Uterus (tissue), 4 donors: ENCODE data around the gene TAS2R7. TPM values are rescaled to one million over a fixed set of nuclear protein-coding genes. Genes with fewer than 3 reads are reported as not detected.
"Not testable (repeated sequence)": the region's sequence is repeated elsewhere in the genome, so short reads cannot be mapped to it uniquely, and the experiment has no call there.

Source experiments
- DNase-seq, 2 donors: peaks; one replicate each; pipeline ENCODE4 v3.0.0-alpha.2; 2019 to 2020
- H3K27ac ChIP-seq, 2 donors: fragments of 200-600 bp; sonication (generic); 1 replicate in 1 of 2; 2 replicates in 1 of 2; pipeline ENCODE4 v1.5.1; 2016 to 2018
- H3K27me3 ChIP-seq, 2 donors: fragments of 200-600 bp; sonication (generic); one replicate each; pipeline ENCODE4 v1.5.1; 2018 to 2019; ENCODE audit warnings: control low read depth in 1 of 2
- H3K36me3 ChIP-seq, 2 donors: fragments of 200-600 bp; sonication (generic); one replicate each; pipeline ENCODE4 v1.5.1; 2019; ENCODE audit warnings: control low read depth in 1 of 2
- H3K4me1 ChIP-seq, 2 donors: fragments of 200-600 bp; sonication (generic); one replicate each; pipeline ENCODE4 v1.5.1; 2018 to 2019; ENCODE audit warnings: control low read depth in 1 of 2
- H3K4me3 ChIP-seq, 2 donors: fragments of 200-600 bp; sonication (generic); 1 replicate in 1 of 2; 2 replicates in 1 of 2; pipeline ENCODE4 v1.5.1; 2018 to 2019; ENCODE audit warnings: mild to moderate bottlenecking in 1 of 2
- H3K9me3 ChIP-seq, 2 donors: fragments of 200-600 bp; sonication (generic); one replicate each; pipeline ENCODE4 v1.5.1; 2019; ENCODE audit warnings: control low read depth in 1 of 2
- POLR2A ChIP-seq, 2 donors: fragments of 450-650 bp; IDR thresholded peaks; one replicate each; pipeline ENCODE4 v1.6.1; 2016; ENCODE audit warnings: antibody characterized with exemption in 2 of 2, mild to moderate bottlenecking in 1 of 2, moderate library complexity in 1 of 2
- intact Hi-C: fragments of 100-400 bp; cut with DNase I; formaldehyde crosslinking; loops from one replicate; pipeline ENCODE4 v1.15.1; 2023; ENCODE audit warnings: low total_unique reads
- total RNA-seq, 4 donors: library from RNA; depleted of rRNA in 3 of 4; stranded (reverse); fragments of >200 nt in 3 of 4; gene quantifications; one replicate each; pipeline versions ENCODE4 v1.1.0 to v1.2.4, GENCODE V29; 2014 to 2023
- TF ChIP-seq, protein P1 (sequence below), 4 experiments: fragments of 200-600 bp in 2 of 4; fragments of 450-650 bp in 2 of 4; sonication (generic) in 2 of 4; IDR thresholded peaks; one replicate each; pipeline ENCODE4 v1.5.1; 2016 to 2019; ENCODE audit warnings: antibody characterized with exemption in 4 of 4, mild to moderate bottlenecking in 2 of 4, moderate library complexity in 1 of 4
- donor health status: DM: yes; HTN: yes; CAD: no.

The TAS2R7 gene
- total RNA-seq, 4 donors from 2014 or later: 0.28 TPM; not detected in 3

DNA sequence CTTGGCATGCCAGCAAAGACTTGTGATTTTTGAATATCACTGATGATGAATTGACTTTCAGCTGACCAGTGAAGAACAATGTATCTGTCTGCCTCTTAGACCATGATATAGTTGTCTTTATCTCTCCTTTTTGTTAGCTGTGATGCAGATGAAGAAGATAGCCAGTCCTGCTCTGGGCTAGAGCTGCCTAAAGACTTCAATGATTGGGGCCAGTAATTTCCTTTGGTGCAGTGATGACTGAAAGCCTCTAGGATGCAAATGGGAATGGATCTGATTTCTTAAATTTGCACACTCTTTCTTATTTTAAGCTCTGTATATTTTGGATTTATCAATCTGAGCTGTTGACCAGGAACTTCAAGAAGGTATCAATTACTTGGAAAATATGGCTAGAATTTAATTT, 7.6 kb upstream of the TAS2R7 start, which contains the start of gene TAS2R9:
TSS of gene TAS2R9 (minus strand) at position 101 of the 400 bp plus-strand sequence. CDS start at position 8, 93 bp downstream.
- no peak for DNase-seq
- Histone ChIP-seq H3K4me1 (no peaks in the 10 kb centered on the region), H3K27ac (no peak within 1 kb of the TSS), H3K36me3 (no peaks in the 10 kb centered on the region), H3K9me3 (no peaks in the 10 kb centered on the region), H3K4me3 (no peak within 1 kb of the TSS), H3K27me3 (no peaks in the 10 kb centered on the region)
- TF ChIP-seq, protein P1, sequence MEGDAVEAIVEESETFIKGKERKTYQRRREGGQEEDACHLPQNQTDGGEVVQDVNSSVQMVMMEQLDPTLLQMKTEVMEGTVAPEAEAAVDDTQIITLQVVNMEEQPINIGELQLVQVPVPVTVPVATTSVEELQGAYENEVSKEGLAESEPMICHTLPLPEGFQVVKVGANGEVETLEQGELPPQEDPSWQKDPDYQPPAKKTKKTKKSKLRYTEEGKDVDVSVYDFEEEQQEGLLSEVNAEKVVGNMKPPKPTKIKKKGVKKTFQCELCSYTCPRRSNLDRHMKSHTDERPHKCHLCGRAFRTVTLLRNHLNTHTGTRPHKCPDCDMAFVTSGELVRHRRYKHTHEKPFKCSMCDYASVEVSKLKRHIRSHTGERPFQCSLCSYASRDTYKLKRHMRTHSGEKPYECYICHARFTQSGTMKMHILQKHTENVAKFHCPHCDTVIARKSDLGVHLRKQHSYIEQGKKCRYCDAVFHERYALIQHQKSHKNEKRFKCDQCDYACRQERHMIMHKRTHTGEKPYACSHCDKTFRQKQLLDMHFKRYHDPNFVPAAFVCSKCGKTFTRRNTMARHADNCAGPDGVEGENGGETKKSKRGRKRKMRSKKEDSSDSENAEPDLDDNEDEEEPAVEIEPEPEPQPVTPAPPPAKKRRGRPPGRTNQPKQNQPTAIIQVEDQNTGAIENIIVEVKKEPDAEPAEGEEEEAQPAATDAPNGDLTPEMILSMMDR (IDR thresholded peaks at IDR 0.05): no peak
- no peak for TF ChIP-seq POLR2A (IDR thresholded peaks at IDR 0.05)
- intact Hi-C loops: no loop called here

DNA sequence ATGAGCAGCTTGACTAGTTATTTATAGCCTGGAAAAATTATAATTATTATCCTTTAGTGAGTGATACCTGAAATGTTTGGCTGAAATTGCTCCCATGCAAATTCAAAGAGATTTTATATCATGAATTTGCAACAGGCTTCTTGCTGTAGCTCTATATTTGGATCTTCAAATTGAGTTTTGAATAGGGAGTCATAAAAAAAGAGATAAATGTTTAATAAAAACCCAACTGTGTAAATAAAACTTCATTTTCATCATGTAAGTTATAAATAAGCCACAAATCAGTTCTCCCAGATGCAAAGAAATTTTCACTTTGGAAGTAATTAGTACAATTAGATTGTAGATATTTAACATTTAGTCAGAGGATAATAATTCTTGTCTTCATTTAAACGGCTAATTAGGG, 4.8 kb upstream of the TAS2R7 start, which contains the start of gene TAS2R8:
TSS of gene TAS2R8 (minus strand) at position 101 of the 400 bp plus-strand sequence. CDS start 306 bp downstream, outside the sequence.
- no peaks in the 10 kb centered on the region for H3K36me3 ChIP-seq
- TF ChIP-seq, protein P1 (IDR thresholded peaks at IDR 0.05): no peak
- no peak for TF ChIP-seq POLR2A (IDR thresholded peaks at IDR 0.05)
- no peak for DNase-seq
- no peaks in the 10 kb centered on the region for H3K27me3 ChIP-seq
- no peak within 1 kb of the TSS for H3K27ac ChIP-seq
- intact Hi-C loops: no loop called here
- H3K4me3 ChIP-seq: no peak within 1 kb of the TSS
- no peaks in the 10 kb centered on the region for H3K9me3 ChIP-seq
- no peaks in the 10 kb centered on the region for H3K4me1 ChIP-seq

GRCh38 chr12:10801741-10802140, 686 bp downstream of the TAS2R7 start:
- H3K9me3 ChIP-seq: no peaks in the 10 kb centered on the region
- H3K36me3 ChIP-seq: no peaks in the 10 kb centered on the region
- no peaks in the 10 kb centered on the region for H3K27me3 ChIP-seq
- TF ChIP-seq, protein P1 (IDR thresholded peaks at IDR 0.05): no peak
- no peak for TF ChIP-seq POLR2A (IDR thresholded peaks at IDR 0.05)
- intact Hi-C loops: no loop called here
- no peak overlapping the region for H3K4me3 ChIP-seq
- H3K4me1 ChIP-seq: no peaks in the 10 kb centered on the region
- no peak overlapping the region for H3K27ac ChIP-seq
- DNase-seq: no peak

GRCh38 chr12:10794222-10794621, 8.2 kb downstream of the TAS2R7 start:
- no peak overlapping the region for H3K27ac ChIP-seq

GRCh38 chr12:10791769-10792168, 10.7 kb downstream of the TAS2R7 start:
- H3K4me3 ChIP-seq: not testable (repeated sequence)

More at GRCh38 chr12:10794222-10794621, 8.2 kb downstream of the TAS2R7 start:
- Histone ChIP-seq H3K4me1 (no peaks in the 10 kb centered on the region), H3K4me3 (no peak overlapping the region), H3K9me3 (no peaks in the 10 kb centered on the region), H3K27me3 (no peaks in the 10 kb centered on the region), H3K36me3 (no peaks in the 10 kb centered on the region)
- DNase-seq: no peak
- intact Hi-C loops: no loop called here
- TF ChIP-seq, protein P1 (IDR thresholded peaks at IDR 0.05): no peak
- no peak for TF ChIP-seq POLR2A (IDR thresholded peaks at IDR 0.05)

GRCh38 chr12:10783252-10783651, 19.2 kb downstream of the TAS2R7 start:
- no peaks in the 10 kb centered on the region for H3K4me1 ChIP-seq
- TF ChIP-seq POLR2A (IDR thresholded peaks at IDR 0.05): no peak
- TF ChIP-seq, protein P1 (IDR thresholded peaks at IDR 0.05): no peak
- no peaks in the 10 kb centered on the region for H3K9me3 ChIP-seq
- DNase-seq: no peak
- intact Hi-C loops: no loop called here
- H3K27me3 ChIP-seq: no peaks in the 10 kb centered on the region
- no peaks in the 10 kb centered on the region for H3K36me3 ChIP-seq
- no peak overlapping the region for H3K4me3 ChIP-seq
- H3K27ac ChIP-seq: no peak overlapping the region

More at GRCh38 chr12:10791769-10792168, 10.7 kb downstream of the TAS2R7 start:
- intact Hi-C loops, H3K27me3 ChIP-seq, H3K9me3 ChIP-seq, H3K36me3 ChIP-seq, H3K4me1 ChIP-seq, DNase-seq, H3K27ac ChIP-seq: not testable (repeated sequence)
